K562 (cell line): Measurements from ENCODE around the gene SLC2A2. TPM values are rescaled to one million over a fixed set of nuclear protein-coding genes. Genes with fewer than 3 reads are reported as not detected.

Experiments used
- CBX1 ChIP-seq: sonication (generic); IDR thresholded peaks from 2 replicates; pipeline ENCODE4 v1.6.1; 2016; ENCODE audit warnings: antibody characterized with exemption, low read depth, mild to moderate bottlenecking
- CUX1 ChIP-seq: fragments of 200-800 bp; sonication (Bioruptor generic); IDR thresholded peaks from 2 replicates; pipeline ENCODE4 v1.6.1; 2016; ENCODE audit warnings: missing genetic modification characterization, missing compliant biosample characterization
- HMGN3 ChIP-seq: IDR thresholded peaks from 2 replicates; pipeline ENCODE4 v1.6.1; 2011; ENCODE audit warnings: borderline replicate concordance, low read depth, mild to moderate bottlenecking, mixed read lengths, low read length; ENCODE audit not compliant: insufficient read length; ENCODE audit errors: extremely low read depth
- HNRNPLL ChIP-seq: fragments of 200-400 bp; formaldehyde crosslinking; IDR thresholded peaks from 2 replicates; pipeline ENCODE4 v1.6.1; 2017; ENCODE audit warnings: low read length, low read depth, mild to moderate bottlenecking; ENCODE audit not compliant: poor library complexity, severe bottlenecking
- HSF4 ChIP-seq: fragments of 250-450 bp; sonication (Bioruptor Pico); IDR thresholded peaks from 2 replicates; pipeline ENCODE4 v2.1.2; 2022; ENCODE audit warnings: mild to moderate bottlenecking, moderate library complexity, borderline replicate concordance
- ILF3 ChIP-seq: fragments of 450-650 bp; IDR thresholded peaks from 2 replicates; pipeline ENCODE4 v1.6.1; 2018; ENCODE audit warnings: antibody characterized with exemption, mild to moderate bottlenecking, moderate library complexity, borderline replicate concordance
- IRF2 ChIP-seq: sonication (generic); formaldehyde crosslinking; IDR thresholded peaks from 2 replicates; pipeline ENCODE4 v1.8.1; 2022; ENCODE audit warnings: mild to moderate bottlenecking, missing genetic modification reagents
- JUN ChIP-seq, 2 experiments: sonication (generic) in 1 of 2; formaldehyde crosslinking in 1 of 2; IDR thresholded peaks; 2 replicates each; pipeline versions ENCODE4 v1.6.1 to v1.8.0; 2012 to 2022; ENCODE audit warnings: borderline replicate concordance in 2 of 2, mild to moderate bottlenecking in 2 of 2, improper control_type of control experiment in 1 of 2, low read depth in 1 of 2, low read length in 1 of 2, missing genetic modification reagents in 1 of 2
- MAFF ChIP-seq: IDR thresholded peaks from 2 replicates; pipeline ENCODE4 v1.6.1; 2012; ENCODE audit warnings: low read length, improper control_type of control experiment
- MXI1 ChIP-seq: IDR thresholded peaks from 2 replicates; pipeline ENCODE4 v1.6.1; 2011; ENCODE audit warnings: low read depth, mild to moderate bottlenecking, improper control_type of control experiment, low read length
- PHB2 ChIP-seq: fragments of 450-650 bp; IDR thresholded peaks from 2 replicates; pipeline ENCODE4 v1.6.1; 2017; ENCODE audit warnings: low read depth
- RB1 ChIP-seq: fragments of 450-650 bp; IDR thresholded peaks from 2 replicates; pipeline ENCODE4 v1.6.1; 2017; ENCODE audit warnings: low read depth, mild to moderate bottlenecking
- ZNF121 ChIP-seq: sonication (generic); formaldehyde crosslinking; conservative IDR thresholded peaks from 2 replicates; pipeline ENCODE4 v1.8.0; 2022; ENCODE audit warnings: missing genetic modification reagents
- ZNF785 ChIP-seq: fragments of 250-450 bp; sonication (Bioruptor Pico); IDR thresholded peaks from 2 replicates; pipeline ENCODE4 v1.4.0; 2020; ENCODE audit warnings: mild to moderate bottlenecking
- polyA plus RNA-seq, 8 experiments: library from polyadenylated mRNA; depleted of rRNA in 4 of 8; stranded (reverse) in 5 of 8; unstranded in 3 of 8; fragments of >200 nt; fragmentation: Nextera tagmentation in 2 of 8; fragmentation: Illumina TruSeq in 1 of 8; extraction: Ambion mirVana in 2 of 8; extraction: Trizol in 1 of 8; gene quantifications; 2 replicates each; pipeline versions ENCODE4 v1.2.1 to v1.2.3, GENCODE V29; 2011 to 2014; ENCODE audit warnings: inconsistent platforms in 1 of 8, missing spikeins in 1 of 8
- total RNA-seq, 7 experiments: library from RNA; depleted of rRNA in 6 of 7; stranded (reverse); fragments of >200 nt in 6 of 7; fragmentation: Illumina TruSeq in 2 of 7; extraction: Trizol in 2 of 7; gene quantifications; 2 replicates each; pipeline versions ENCODE4 v1.2.1 to v1.2.3, GENCODE V29; 2011 to 2021; ENCODE audit warnings: low replicate concordance in 1 of 7
- TF ChIP-seq, protein P1 (sequence below): sonication (generic); formaldehyde crosslinking; IDR thresholded peaks from 2 replicates; pipeline ENCODE4 v1.9.0; 2022; ENCODE audit warnings: mild to moderate bottlenecking, missing genetic modification reagents
- TF ChIP-seq, protein P2 (sequence below): fragments of 250-450 bp; sonication (Bioruptor Pico); IDR thresholded peaks from 2 replicates; pipeline ENCODE4 v1.5.0; 2021
- TF ChIP-seq, protein P3 (sequence below): fragments of 250-450 bp; sonication (Bioruptor Pico); IDR thresholded peaks from 2 replicates; pipeline ENCODE4 v1.5.0; 2020; ENCODE audit warnings: mild to moderate bottlenecking
- TF ChIP-seq, protein P4 (sequence below): fragments of 250-450 bp; sonication (Bioruptor Pico); IDR thresholded peaks from 2 replicates; pipeline ENCODE4 v1.4.0; 2020
- TF ChIP-seq, protein P5 (sequence below): fragments of 450-650 bp; formaldehyde crosslinking; IDR thresholded peaks from 2 replicates; pipeline ENCODE4 v1.4.0; 2022; ENCODE audit warnings: mild to moderate bottlenecking, moderate library complexity

The SLC2A2 gene
- total and polyA plus RNA-seq, 9 of the 15 experiments (the other 6 are each of a cell fraction or from before 2014, with no cell fraction given), result 0.18 TPM; not detected in 8

DNA sequence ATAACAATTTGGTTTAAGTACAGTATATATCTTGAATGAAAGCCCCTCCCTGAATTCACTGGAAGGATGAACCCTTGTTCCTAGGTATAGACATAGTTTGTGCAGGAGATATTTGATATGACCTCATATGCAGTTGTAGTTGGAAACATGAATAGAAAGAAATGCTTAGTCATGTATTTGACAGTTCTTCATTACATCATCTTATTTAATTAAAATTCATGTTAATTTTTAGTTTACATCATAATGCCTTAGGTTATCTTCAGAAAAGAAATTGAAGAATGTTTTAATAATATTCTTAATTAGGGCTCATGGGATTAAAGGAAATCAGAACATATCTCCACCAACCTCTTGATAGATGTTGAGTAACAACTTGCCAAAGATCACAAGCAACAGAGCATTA lies 19.2 kb downstream of the SLC2A2 start (continued):
- TF ChIP-seq CUX1 (CRISPR knock-in tag), result no peak
- TF ChIP-seq HSF4 (CRISPR knock-in tag), result no peak
- TF ChIP-seq, protein P1, sequence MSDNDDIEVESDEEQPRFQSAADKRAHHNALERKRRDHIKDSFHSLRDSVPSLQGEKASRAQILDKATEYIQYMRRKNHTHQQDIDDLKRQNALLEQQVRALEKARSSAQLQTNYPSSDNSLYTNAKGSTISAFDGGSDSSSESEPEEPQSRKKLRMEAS (CRISPR knock-in tag), result no peak
- TF ChIP-seq CBX1, result no peak
- TF ChIP-seq HMGN3, result no peak
- TF ChIP-seq PHB2, result no peak
- TF ChIP-seq JUN (IDR thresholded peaks at IDR 0.05; ENCODE audit: borderline replicate concordance, low read depth, low read length), result no peak
- TF ChIP-seq JUN (CRISPR knock-in tag; IDR thresholded peaks at IDR 0.05; ENCODE audit: borderline replicate concordance), result no peak
- TF ChIP-seq, protein P2, sequence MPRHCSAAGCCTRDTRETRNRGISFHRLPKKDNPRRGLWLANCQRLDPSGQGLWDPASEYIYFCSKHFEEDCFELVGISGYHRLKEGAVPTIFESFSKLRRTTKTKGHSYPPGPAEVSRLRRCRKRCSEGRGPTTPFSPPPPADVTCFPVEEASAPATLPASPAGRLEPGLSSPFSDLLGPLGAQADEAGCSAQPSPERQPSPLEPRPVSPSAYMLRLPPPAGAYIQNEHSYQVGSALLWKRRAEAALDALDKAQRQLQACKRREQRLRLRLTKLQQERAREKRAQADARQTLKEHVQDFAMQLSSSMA (CRISPR knock-in tag), result no peak
- TF ChIP-seq, protein P3, sequence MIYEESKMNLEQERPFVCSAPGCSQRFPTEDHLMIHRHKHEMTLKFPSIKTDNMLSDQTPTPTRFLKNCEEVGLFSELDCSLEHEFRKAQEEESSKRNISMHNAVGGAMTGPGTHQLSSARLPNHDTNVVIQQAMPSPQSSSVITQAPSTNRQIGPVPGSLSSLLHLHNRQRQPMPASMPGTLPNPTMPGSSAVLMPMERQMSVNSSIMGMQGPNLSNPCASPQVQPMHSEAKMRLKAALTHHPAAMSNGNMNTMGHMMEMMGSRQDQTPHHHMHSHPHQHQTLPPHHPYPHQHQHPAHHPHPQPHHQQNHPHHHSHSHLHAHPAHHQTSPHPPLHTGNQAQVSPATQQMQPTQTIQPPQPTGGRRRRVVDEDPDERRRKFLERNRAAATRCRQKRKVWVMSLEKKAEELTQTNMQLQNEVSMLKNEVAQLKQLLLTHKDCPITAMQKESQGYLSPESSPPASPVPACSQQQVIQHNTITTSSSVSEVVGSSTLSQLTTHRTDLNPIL (CRISPR knock-in tag), result no peak
- TF ChIP-seq RB1, result no peak
- TF ChIP-seq ZNF121 (CRISPR knock-in tag), result no peak
- peak; percentile 78; the same call in 1 of the 2 replicates for TF ChIP-seq MAFF
- TF ChIP-seq ILF3, result no peak
- TF ChIP-seq HNRNPLL, result no peak
- no peak for TF ChIP-seq MXI1
- no peak for TF ChIP-seq IRF2 (CRISPR knock-in tag)
- no peak for TF ChIP-seq ZNF785
- TF ChIP-seq, protein P4, sequence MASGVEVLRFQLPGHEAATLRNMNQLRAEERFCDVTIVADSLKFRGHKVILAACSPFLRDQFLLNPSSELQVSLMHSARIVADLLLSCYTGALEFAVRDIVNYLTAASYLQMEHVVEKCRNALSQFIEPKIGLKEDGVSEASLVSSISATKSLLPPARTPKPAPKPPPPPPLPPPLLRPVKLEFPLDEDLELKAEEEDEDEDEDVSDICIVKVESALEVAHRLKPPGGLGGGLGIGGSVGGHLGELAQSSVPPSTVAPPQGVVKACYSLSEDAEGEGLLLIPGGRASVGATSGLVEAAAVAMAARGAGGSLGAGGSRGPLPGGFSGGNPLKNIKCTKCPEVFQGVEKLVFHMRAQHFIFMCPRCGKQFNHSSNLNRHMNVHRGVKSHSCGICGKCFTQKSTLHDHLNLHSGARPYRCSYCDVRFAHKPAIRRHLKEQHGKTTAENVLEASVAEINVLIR (CRISPR knock-in tag), result no peak
- TF ChIP-seq, protein P5, sequence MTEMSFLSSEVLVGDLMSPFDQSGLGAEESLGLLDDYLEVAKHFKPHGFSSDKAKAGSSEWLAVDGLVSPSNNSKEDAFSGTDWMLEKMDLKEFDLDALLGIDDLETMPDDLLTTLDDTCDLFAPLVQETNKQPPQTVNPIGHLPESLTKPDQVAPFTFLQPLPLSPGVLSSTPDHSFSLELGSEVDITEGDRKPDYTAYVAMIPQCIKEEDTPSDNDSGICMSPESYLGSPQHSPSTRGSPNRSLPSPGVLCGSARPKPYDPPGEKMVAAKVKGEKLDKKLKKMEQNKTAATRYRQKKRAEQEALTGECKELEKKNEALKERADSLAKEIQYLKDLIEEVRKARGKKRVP (CRISPR knock-in tag), result no peak
